ENCODE results near the gene PABPN1L. TPM values are rescaled to one million over a fixed set of nuclear protein-coding genes. Genes with fewer than 3 reads are reported as not detected.

PABPN1L gene
- total and polyA plus RNA-seq, 2 donors (not counting 3 experiments of a cell fraction or from before 2014, with no cell fraction given): not detected

GRCh38 chr16:88878356-88878755 lies 11.9 kb upstream of the PABPN1L start:
- no peaks in the 10 kb centered on the region for H3K9me1 ChIP-seq (replicated peaks; ENCODE audit: control insufficient read depth, extremely low read depth, insufficient read depth, low read length)
- TF ChIP-seq EZH2 (IDR thresholded peaks at IDR 0.05; ENCODE audit: borderline replicate concordance, low read depth, low read length, severe bottlenecking): no peak
- TF ChIP-seq GATA2 (IDR thresholded peaks at IDR 0.05; ENCODE audit: insufficient read depth, insufficient read length, low read depth, low read length): no peak
- no peak for TF ChIP-seq JUN (IDR thresholded peaks at IDR 0.05; ENCODE audit: borderline replicate concordance, insufficient read depth, insufficient read length, low read depth)
- no peak for TF ChIP-seq POLR2A (IDR thresholded peaks at IDR 0.05; ENCODE audit: low read depth, low read length)
- no peak for TF ChIP-seq FOS (IDR thresholded peaks at IDR 0.05; ENCODE audit: borderline replicate concordance, insufficient read depth, low read length)
- H3K27ac ChIP-seq (ENCODE audit: insufficient read depth, low read depth, low read length): no peak overlapping the region
- no peaks in the 10 kb centered on the region for H3K79me2 ChIP-seq (ENCODE audit: control insufficient read depth, insufficient read depth, low read length)
- intact Hi-C loops (cut with micrococcal nuclease) (no loop called here), dilution Hi-C loops (cut with MboI; ENCODE audit: extremely low pct_ligation_motif_present, low sequenced_read_pairs) (no loop called here)
- no peak overlapping the region for H3K4me3 ChIP-seq (replicated peaks in 1 of 3; ENCODE audit: insufficient read depth in 1 of 3, low read depth in 1 of 3, low read length in 3 of 3)
- CTCF ChIA-PET: no interaction called here
- H3K9me3 ChIP-seq (replicated peaks; ENCODE audit: control insufficient read depth, insufficient read depth, low read length): no peaks in the 10 kb centered on the region
- POLR2A ChIA-PET: no interaction called here
- no peaks in the 10 kb centered on the region for H3K27me3 ChIP-seq (ENCODE audit: control insufficient read depth in 2 of 2, insufficient read depth in 2 of 2, low read length in 2 of 2)
- no peak overlapping the region for H3K4me2 ChIP-seq (ENCODE audit: insufficient read depth, low read length)
- FAIRE-seq (no peak), DNase-seq (ENCODE audit: low read depth, low spot score) (no peak)
- no peaks in the 10 kb centered on the region for H3K4me1 ChIP-seq (ENCODE audit: control insufficient read depth, extremely low read depth, insufficient read depth, low read length)
- no peaks in the 10 kb centered on the region for H3K36me3 ChIP-seq (ENCODE audit: control insufficient read depth in 2 of 2, extremely low read depth in 1 of 2, insufficient read depth in 2 of 2, low read length in 2 of 2)
- H2AFZ ChIP-seq (ENCODE audit: low read depth, low read length): no peak overlapping the region
- H3K9ac ChIP-seq (replicated peaks; ENCODE audit: extremely low read depth, insufficient read depth, low read length): no peak overlapping the region
- BruUV-seq (replicated peaks): no TSS peak
- H4K20me1 ChIP-seq (replicated peaks; ENCODE audit: control insufficient read depth, extremely low read depth, insufficient read depth, low read length): no peaks in the 10 kb centered on the region

GRCh38 chr16:88877564-88878289 lies 11.3 kb upstream of the PABPN1L start:
- H3K4me3 ChIP-seq (replicated peaks in 1 of 3; ENCODE audit: insufficient read depth in 1 of 3, low read depth in 1 of 3, low read length in 3 of 3): no peak overlapping the region
- no peaks in the 10 kb centered on the region for H3K4me1 ChIP-seq (ENCODE audit: control insufficient read depth, extremely low read depth, insufficient read depth, low read length)
- no peaks in the 10 kb centered on the region for H3K9me3 ChIP-seq (replicated peaks; ENCODE audit: control insufficient read depth, insufficient read depth, low read length)
- FAIRE-seq: no peak
- H3K27me3 ChIP-seq (ENCODE audit: control insufficient read depth in 2 of 2, insufficient read depth in 2 of 2, low read length in 2 of 2): no peaks in the 10 kb centered on the region
- H3K4me2 ChIP-seq (ENCODE audit: insufficient read depth, low read length): no peak overlapping the region
- no peaks in the 10 kb centered on the region for H3K79me2 ChIP-seq (ENCODE audit: control insufficient read depth, insufficient read depth, low read length)
- H3K9me1 ChIP-seq (replicated peaks; ENCODE audit: control insufficient read depth, extremely low read depth, insufficient read depth, low read length): no peaks in the 10 kb centered on the region
- CTCF ChIA-PET: no interaction called here
- POLR2A ChIA-PET: no interaction called here
- no TSS peak for BruUV-seq (replicated peaks)
- no peak overlapping the region for H2AFZ ChIP-seq (ENCODE audit: low read depth, low read length)
- no peak for DNase-seq (ENCODE audit: low read depth, low spot score)
- dilution Hi-C loops (cut with MboI; ENCODE audit: extremely low pct_ligation_motif_present, low sequenced_read_pairs) (no loop called here), intact Hi-C loops (cut with micrococcal nuclease) (no loop called here)
- no peaks in the 10 kb centered on the region for H3K36me3 ChIP-seq (ENCODE audit: control insufficient read depth in 2 of 2, extremely low read depth in 1 of 2, insufficient read depth in 2 of 2, low read length in 2 of 2)
- H4K20me1 ChIP-seq (replicated peaks; ENCODE audit: control insufficient read depth, extremely low read depth, insufficient read depth, low read length): no peaks in the 10 kb centered on the region
- TF ChIP-seq JUN (IDR thresholded peaks at IDR 0.05; ENCODE audit: borderline replicate concordance, insufficient read depth, insufficient read length, low read depth) (no peak), EZH2 (IDR thresholded peaks at IDR 0.05; ENCODE audit: borderline replicate concordance, low read depth, low read length, severe bottlenecking) (no peak), MYC (IDR thresholded peaks at IDR 0.05; ENCODE audit: low read depth, low read length) (no peak), FOS (IDR thresholded peaks at IDR 0.05; ENCODE audit: borderline replicate concordance, insufficient read depth, low read length) (no peak), GATA2 (IDR thresholded peaks at IDR 0.05; ENCODE audit: insufficient read depth, insufficient read length, low read depth, low read length) (no peak), CTCF (IDR thresholded peaks at IDR 0.05; ENCODE audit: extremely low read depth in 1 of 2, insufficient read depth in 1 of 2, low read depth in 1 of 2, low read length in 2 of 2) (no peak), POLR2A (IDR thresholded peaks at IDR 0.05; ENCODE audit: low read depth, low read length) (no peak), POLR2AphosphoS5 (IDR thresholded peaks at IDR 0.05; ENCODE audit: insufficient read depth, low read depth, low read length) (no peak), MAX (IDR thresholded peaks at IDR 0.05; ENCODE audit: insufficient read depth, insufficient read length) (no peak)
- H3K9ac ChIP-seq (replicated peaks; ENCODE audit: extremely low read depth, insufficient read depth, low read length): no peak overlapping the region
- no peak overlapping the region for H3K27ac ChIP-seq (ENCODE audit: insufficient read depth, low read depth, low read length)

Measured in endothelial cell of umbilical vein (primary cell).